SK-N-SH (cell line): ENCODE data around the gene HTR3E.

Source experiments
- CTCF ChIP-seq: fragments of 200-600 bp; sonication (generic); IDR thresholded peaks from 2 replicates; pipeline ENCODE4 v1.6.1; 2017; ENCODE audit warnings: antibody characterized with exemption, mild to moderate bottlenecking, moderate library complexity
- EZH2phosphoT487 ChIP-seq: fragments of 200-600 bp; sonication (generic); IDR thresholded peaks from 2 replicates; pipeline ENCODE4 v1.6.1; 2017; ENCODE audit warnings: low read depth, mixed run types, mild to moderate bottlenecking, antibody characterized with exemption, moderate library complexity, borderline replicate concordance
- FOXJ3 ChIP-seq: sonication (generic); formaldehyde crosslinking; IDR thresholded peaks from 2 replicates; pipeline ENCODE4 v1.5.1; 2020; ENCODE audit warnings: mild to moderate bottlenecking, missing genetic modification reagents
- GABPA ChIP-seq: IDR thresholded peaks from 2 replicates; pipeline ENCODE4 v1.4.0; 2012; ENCODE audit warnings: low read depth, mild to moderate bottlenecking
- JUND ChIP-seq: IDR thresholded peaks from 2 replicates; pipeline ENCODE4 v1.4.0; 2012
- SIN3A ChIP-seq: IDR thresholded peaks from 2 replicates; pipeline ENCODE4 v1.6.1; 2012; ENCODE audit warnings: low read depth, mild to moderate bottlenecking, low read length, moderate library complexity, borderline replicate concordance
- TAF1 ChIP-seq: IDR thresholded peaks from 2 replicates; pipeline ENCODE4 v1.6.1; 2012; ENCODE audit warnings: low read depth, mild to moderate bottlenecking, low read length, moderate library complexity, borderline replicate concordance
- TF ChIP-seq, protein P1 (sequence below): fragments of 150-350 bp; IDR thresholded peaks from 2 replicates; pipeline ENCODE4 v1.6.1; 2017; ENCODE audit warnings: antibody characterized with exemption, low read length, low read depth, borderline replicate concordance
- TF ChIP-seq, protein P2 (sequence below): IDR thresholded peaks from 2 replicates; pipeline ENCODE4 v1.6.1; 2012; ENCODE audit warnings: mild to moderate bottlenecking, low read depth, low read length, moderate library complexity

DNA sequence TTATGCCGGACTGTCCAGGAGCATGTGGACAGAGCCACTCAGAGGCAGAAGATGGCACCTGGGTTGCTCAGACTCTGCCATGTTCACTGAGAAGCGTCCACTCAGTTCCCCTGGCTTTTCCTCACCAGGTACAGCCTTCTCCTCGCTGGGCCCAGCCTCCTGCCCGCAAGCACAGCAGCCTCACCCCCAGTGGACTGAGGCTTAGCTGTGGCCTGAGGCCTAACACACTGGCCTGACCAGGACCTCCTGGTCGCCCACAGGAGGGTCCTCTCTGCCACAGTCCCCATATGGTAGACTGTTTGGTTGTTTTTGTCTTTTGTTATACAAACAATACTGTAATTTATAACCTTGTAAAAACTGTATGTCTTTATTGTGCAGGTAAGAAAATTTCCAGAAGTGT is 28.5 kb upstream of the HTR3E start:
- no peak for TF ChIP-seq CTCF
- no peak for TF ChIP-seq EZH2phosphoT487
- no peak for TF ChIP-seq FOXJ3 (CRISPR knock-in tag)
- TF ChIP-seq, protein P1, sequence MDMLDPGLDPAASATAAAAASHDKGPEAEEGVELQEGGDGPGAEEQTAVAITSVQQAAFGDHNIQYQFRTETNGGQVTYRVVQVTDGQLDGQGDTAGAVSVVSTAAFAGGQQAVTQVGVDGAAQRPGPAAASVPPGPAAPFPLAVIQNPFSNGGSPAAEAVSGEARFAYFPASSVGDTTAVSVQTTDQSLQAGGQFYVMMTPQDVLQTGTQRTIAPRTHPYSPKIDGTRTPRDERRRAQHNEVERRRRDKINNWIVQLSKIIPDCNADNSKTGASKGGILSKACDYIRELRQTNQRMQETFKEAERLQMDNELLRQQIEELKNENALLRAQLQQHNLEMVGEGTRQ = no peak
- TF ChIP-seq TAF1 = no peak
- TF ChIP-seq, protein P2, sequence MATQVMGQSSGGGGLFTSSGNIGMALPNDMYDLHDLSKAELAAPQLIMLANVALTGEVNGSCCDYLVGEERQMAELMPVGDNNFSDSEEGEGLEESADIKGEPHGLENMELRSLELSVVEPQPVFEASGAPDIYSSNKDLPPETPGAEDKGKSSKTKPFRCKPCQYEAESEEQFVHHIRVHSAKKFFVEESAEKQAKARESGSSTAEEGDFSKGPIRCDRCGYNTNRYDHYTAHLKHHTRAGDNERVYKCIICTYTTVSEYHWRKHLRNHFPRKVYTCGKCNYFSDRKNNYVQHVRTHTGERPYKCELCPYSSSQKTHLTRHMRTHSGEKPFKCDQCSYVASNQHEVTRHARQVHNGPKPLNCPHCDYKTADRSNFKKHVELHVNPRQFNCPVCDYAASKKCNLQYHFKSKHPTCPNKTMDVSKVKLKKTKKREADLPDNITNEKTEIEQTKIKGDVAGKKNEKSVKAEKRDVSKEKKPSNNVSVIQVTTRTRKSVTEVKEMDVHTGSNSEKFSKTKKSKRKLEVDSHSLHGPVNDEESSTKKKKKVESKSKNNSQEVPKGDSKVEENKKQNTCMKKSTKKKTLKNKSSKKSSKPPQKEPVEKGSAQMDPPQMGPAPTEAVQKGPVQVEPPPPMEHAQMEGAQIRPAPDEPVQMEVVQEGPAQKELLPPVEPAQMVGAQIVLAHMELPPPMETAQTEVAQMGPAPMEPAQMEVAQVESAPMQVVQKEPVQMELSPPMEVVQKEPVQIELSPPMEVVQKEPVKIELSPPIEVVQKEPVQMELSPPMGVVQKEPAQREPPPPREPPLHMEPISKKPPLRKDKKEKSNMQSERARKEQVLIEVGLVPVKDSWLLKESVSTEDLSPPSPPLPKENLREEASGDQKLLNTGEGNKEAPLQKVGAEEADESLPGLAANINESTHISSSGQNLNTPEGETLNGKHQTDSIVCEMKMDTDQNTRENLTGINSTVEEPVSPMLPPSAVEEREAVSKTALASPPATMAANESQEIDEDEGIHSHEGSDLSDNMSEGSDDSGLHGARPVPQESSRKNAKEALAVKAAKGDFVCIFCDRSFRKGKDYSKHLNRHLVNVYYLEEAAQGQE = no peak
- TF ChIP-seq GABPA = no peak
- no peak for TF ChIP-seq SIN3A
- TF ChIP-seq JUND = no peak
